Measurements from ENCODE around the gene BTD.

DNA sequence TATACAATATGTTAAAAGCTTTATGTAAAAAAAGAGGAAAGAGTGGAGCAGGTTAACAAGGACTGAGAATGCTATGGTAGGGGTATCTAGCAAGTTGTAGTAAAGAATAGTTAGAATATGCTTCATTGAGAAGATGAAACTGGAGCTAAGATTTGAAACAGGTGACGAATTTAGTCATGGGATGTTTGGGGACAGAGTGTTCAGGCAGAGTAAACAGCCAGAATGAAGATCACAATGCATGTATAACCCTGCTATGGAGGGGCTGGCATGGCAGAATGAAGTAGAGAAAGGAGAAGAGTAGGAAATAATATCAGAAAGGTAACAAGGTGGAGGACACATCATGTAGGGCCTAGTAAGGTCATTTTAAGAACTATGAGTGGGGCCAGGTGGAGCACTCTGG, 72.0 kb downstream of the BTD start:
- TF ChIP-seq, protein P1, sequence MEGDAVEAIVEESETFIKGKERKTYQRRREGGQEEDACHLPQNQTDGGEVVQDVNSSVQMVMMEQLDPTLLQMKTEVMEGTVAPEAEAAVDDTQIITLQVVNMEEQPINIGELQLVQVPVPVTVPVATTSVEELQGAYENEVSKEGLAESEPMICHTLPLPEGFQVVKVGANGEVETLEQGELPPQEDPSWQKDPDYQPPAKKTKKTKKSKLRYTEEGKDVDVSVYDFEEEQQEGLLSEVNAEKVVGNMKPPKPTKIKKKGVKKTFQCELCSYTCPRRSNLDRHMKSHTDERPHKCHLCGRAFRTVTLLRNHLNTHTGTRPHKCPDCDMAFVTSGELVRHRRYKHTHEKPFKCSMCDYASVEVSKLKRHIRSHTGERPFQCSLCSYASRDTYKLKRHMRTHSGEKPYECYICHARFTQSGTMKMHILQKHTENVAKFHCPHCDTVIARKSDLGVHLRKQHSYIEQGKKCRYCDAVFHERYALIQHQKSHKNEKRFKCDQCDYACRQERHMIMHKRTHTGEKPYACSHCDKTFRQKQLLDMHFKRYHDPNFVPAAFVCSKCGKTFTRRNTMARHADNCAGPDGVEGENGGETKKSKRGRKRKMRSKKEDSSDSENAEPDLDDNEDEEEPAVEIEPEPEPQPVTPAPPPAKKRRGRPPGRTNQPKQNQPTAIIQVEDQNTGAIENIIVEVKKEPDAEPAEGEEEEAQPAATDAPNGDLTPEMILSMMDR (IDR thresholded peaks at IDR 0.05): no peak
- TF ChIP-seq POLR2A (IDR thresholded peaks at IDR 0.05): no peak

Data from adrenal gland (tissue), 5 donors.